ENCODE measurements around the gene LYPD8.

DNA sequence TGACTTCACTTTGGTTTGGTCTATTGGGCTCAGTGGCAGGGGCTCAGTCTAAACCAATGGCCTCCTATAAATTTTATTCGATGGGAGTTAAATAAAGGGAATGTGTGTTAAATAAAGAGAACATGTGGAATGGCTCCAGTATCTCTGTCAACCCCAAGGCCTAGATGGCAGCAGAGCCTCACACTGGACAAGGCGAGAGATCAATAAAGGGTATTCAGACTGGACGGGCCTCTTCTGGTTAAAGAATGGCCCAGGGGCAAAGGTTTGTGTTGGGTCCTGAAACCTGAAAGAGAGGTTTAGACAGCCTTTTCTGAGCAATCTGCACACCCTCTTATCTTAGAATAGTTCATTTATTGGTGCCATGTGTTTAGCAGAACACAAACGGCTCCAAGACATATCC lies 35.5 kb upstream of the LYPD8 start:
- TF ChIP-seq, protein P1, sequence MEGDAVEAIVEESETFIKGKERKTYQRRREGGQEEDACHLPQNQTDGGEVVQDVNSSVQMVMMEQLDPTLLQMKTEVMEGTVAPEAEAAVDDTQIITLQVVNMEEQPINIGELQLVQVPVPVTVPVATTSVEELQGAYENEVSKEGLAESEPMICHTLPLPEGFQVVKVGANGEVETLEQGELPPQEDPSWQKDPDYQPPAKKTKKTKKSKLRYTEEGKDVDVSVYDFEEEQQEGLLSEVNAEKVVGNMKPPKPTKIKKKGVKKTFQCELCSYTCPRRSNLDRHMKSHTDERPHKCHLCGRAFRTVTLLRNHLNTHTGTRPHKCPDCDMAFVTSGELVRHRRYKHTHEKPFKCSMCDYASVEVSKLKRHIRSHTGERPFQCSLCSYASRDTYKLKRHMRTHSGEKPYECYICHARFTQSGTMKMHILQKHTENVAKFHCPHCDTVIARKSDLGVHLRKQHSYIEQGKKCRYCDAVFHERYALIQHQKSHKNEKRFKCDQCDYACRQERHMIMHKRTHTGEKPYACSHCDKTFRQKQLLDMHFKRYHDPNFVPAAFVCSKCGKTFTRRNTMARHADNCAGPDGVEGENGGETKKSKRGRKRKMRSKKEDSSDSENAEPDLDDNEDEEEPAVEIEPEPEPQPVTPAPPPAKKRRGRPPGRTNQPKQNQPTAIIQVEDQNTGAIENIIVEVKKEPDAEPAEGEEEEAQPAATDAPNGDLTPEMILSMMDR (IDR thresholded peaks at IDR 0.05 in 4 of 5, conservative IDR thresholded peaks at IDR 0.05 in 1 of 5), result no peak
- no peak for TF ChIP-seq POLR2A (IDR thresholded peaks at IDR 0.05)
